NCI-H146 treated with DMSO at 0.1 percent for 48 hours (cell line): ENCODE results near the gene RGCC.
"Not testable (repeated sequence)": the region's sequence is repeated elsewhere in the genome, so short reads cannot be mapped to it uniquely, and the experiment has no call there.

ENCODE experiments used
- DNase-seq: peaks from one replicate; lab custom pipeline; 2025; ENCODE audit not compliant: unreplicated experiment; lab: John Stamatoyannopoulos, UW

Gene RGCC

DNA sequence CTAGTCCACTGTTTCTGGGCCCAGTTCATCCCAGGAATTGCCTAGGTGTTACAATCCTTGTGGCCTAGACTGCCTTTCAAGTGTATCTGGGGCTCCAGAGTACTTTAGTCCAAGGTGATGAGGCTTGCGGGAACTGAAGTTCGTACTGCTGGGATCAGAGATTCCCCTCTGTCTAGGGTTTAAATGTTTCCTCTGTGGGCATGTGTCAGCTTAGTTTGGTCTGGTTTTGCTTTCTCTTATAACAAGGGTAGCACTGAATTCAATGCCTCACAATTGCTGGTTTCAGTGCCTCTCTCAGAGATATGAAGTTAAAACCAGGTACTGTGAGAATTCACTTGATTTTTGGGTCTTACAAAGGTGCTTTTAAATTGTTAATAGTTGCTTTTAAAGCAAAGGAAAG lies 30.8 kb downstream of the RGCC start:
- no peak for DNase-seq

- DNase-seq, result no peak
Observed at GRCh38 chr13:41490371-41491015, 33.1 kb downstream of the RGCC start.

- no peak for DNase-seq
Observed at GRCh38 chr13:41491436-41491835, 34.1 kb downstream of the RGCC start.

DNA sequence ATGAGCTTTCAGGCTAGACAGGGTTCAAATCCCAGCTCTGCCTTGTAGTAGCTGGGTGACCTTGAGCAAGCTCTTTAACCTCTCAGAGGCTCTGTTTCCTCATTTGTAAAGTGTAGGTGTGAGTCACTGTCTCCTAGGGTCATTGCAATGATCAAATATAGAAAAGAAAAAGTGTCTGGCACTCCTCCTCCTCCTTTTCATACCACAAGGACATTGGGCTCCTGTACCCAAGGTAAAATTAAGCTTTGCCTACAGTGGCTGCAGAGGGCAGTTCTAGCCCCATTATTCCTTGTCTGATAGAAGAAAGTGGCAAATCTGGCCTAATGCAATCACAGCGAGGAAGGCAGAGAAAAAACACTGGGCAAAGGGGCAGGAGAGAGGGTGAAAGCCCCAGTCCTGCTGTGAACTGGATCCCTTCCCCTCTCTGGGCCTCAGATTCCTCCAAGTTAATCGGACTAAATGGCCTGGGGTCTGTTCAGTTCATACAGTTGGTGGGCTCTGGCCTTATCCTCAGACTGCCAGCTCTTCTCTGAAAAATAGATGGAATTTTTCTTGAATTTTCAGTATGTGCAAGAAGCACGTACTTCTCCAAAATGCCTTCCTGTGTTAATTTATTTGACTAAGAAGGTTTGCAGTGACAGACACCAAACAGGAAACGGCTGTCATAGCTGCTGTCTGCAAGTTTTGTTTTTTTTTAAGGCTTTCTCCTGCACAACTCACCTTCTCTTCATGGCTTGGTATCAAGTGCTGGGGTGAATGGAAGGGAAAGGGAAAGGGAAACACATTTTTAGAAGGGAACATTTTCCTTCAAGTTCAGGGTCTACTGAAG lies 35.3 kb downstream of the RGCC start:
- no peak for DNase-seq

- DNase-seq, result no peak
Observed at GRCh38 chr13:41494202-41494601, 36.9 kb downstream of the RGCC start.

GRCh38 chr13:41495044-41495443 lies 37.7 kb downstream of the RGCC start:
- no peak for DNase-seq

GRCh38 chr13:41496420-41497234 lies 39.3 kb downstream of the RGCC start:
- DNase-seq, result no peak

GRCh38 chr13:41497436-41497835 lies 40.1 kb downstream of the RGCC start:
- no peak for DNase-seq

DNA sequence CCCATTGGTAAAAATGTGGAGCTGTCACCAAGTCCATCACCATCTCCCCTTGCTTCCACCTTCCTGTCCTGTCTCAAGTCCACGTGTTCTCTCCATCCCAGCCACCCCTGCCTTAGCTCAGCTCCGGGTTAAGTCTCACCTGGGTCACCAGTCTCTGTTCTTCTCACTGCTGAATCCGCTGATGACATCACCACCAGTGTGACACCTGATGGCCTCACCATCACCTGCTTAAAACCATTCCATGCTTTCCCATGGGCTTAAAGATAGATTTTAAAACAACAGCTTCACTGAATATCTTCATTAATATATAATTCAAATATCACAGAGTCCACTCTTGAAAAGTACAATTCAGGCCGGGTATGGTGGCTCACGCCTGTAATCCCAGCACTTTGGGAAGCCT lies 42.1 kb downstream of the RGCC start:
- no peak for DNase-seq

- DNase-seq, result no peak
Observed at GRCh38 chr13:41500511-41500910, 43.2 kb downstream of the RGCC start.

DNA sequence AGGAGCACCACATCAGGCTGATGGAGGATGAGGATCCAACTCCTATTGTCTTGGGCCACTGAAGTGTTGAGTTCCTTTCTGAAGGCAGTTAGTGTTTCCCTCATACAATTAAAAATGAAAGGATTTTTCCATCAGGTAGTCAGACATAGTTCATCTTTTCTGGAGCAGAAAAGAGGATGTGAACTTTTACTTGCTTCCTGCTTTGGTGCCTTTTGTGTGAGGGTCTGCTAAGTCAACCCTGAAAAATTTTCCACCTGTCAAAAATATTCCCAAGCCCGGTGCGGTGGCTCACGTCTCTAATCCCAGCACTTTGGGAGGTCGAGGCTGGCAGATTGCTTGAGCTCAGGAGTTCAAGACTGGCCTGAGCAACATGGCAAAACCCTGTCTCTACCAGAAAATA lies 43.9 kb downstream of the RGCC start:
- no peak for DNase-seq

GRCh38 chr13:41502031-41502430 lies 44.7 kb downstream of the RGCC start:
- DNase-seq, result no peak

GRCh38 chr13:41502673-41503072 lies 45.3 kb downstream of the RGCC start:
- no peak for DNase-seq

- DNase-seq, result no peak
Observed at GRCh38 chr13:41503356-41503755, 46.0 kb downstream of the RGCC start.

DNA sequence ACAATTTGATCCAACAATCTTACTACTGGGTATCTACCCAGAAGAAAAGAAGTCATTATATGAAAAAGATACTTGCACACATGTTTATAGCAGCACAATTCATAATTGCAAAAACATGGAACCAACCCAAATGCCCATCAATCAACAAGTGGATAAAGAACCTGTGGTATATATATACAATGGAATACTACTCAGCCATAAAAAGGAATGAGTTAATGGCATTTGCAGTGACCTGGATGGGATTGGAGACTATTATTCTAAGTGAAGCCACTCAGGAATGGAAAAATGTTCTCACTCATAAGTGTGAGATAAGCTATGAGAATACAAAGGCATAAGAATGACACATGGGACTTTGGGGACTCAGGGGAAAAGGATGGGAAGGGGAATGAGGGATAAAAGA lies 47.3 kb downstream of the RGCC start:
- DNase-seq, result not testable (repeated sequence)

- no peak for DNase-seq
Observed at GRCh38 chr13:41505209-41505835, 48.0 kb downstream of the RGCC start.

DNA sequence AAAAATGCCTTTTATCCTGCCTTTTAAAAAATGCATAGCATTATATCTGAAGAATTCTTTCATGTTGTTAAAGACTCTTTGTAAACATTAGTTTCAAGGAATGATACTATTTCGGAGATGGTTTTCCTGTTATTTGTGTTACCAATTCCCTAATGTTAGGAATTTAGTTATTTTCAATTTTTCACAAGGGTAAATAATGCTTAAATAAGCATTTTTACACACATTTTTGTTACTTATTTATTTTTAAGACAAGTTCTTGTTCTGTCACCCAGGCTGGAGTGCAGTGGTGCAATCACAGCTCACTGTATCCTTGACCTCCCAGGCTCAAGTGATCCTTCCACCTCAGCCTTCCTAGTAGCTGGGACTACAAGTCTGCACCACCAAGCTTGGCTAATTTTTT lies 49.0 kb downstream of the RGCC start:
- DNase-seq, result no peak

DNA sequence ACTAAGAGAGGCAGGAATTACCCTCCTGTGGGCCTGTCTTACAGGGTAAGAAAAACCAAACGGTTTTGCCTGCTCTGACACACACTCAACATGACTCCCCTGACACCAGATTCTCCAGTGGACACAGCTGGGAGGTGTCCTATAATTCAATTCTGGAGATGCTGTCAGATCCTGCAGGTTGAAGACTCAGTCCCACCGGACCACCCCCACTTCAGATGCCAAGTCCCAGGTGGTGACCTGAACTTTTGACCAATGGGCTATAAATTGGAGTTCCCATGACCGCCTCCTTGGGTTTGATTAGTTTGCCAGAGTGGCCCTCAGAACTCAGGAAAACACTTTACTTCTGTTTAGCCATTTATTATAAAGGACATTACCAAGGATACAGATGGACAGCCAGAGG lies 52.6 kb downstream of the RGCC start:
- DNase-seq, result no peak

GRCh38 chr13:41511827-41512226 lies 54.5 kb downstream of the RGCC start:
- no peak for DNase-seq

GRCh38 chr13:41512441-41512840 lies 55.1 kb downstream of the RGCC start:
- no peak for DNase-seq

DNA sequence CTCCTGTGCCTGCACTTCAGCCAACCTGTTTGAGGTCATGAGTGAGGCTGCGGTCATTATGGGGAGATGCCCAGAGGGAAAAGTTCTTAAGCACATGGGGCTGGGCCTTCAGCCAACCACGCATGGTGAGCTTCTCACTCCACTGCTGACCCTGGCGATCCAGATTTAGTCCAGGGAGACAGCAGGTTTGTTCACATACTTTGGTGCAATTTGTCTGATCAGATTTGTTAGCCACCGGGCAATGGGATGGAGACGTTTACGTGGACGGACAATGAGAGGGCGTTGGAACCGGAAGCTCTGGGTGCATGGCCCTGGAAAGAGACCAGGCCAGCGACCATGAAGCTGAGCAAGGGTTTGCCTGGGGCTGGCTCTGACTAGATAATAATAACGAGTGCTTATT lies 56.2 kb downstream of the RGCC start:
- no peak for DNase-seq
